ENCODE measurements around the gene PNPLA2.

PNPLA2 gene

GRCh38 chr11:843818-844692 is 25.3 kb downstream of the PNPLA2 start:
- DNase-seq (ENCODE audit: low read depth in 3 of 3), result no peak

- DNase-seq (ENCODE audit: low read depth in 3 of 3), result no peak
These were observed 26.3 kb downstream of the PNPLA2 start for GRCh38 chr11:844693-845644.

GRCh38 chr11:845872-846495 is 27.3 kb downstream of the PNPLA2 start:
- DNase-seq (ENCODE audit: low read depth in 3 of 3), result no peak

GRCh38 chr11:846496-847098 is 27.9 kb downstream of the PNPLA2 start:
- no peak for DNase-seq (ENCODE audit: low read depth in 3 of 3)

GRCh38 chr11:847876-848275 is 29.2 kb downstream of the PNPLA2 start:
- no peak for DNase-seq (ENCODE audit: low read depth in 3 of 3)

- DNase-seq (ENCODE audit: low read depth in 3 of 3), result peak; percentile 23 to 59 (median 44)
These were observed 29.7 kb downstream of the PNPLA2 start for GRCh38 chr11:848380-848931.

GRCh38 chr11:849104-849824 is 30.6 kb downstream of the PNPLA2 start:
- peak in 1 of 3 experiments; percentile 50 for DNase-seq (ENCODE audit: low read depth in 3 of 3)

- no peak for DNase-seq (ENCODE audit: low read depth in 3 of 3)
These were observed 31.4 kb downstream of the PNPLA2 start for GRCh38 chr11:849951-850774.

DNA sequence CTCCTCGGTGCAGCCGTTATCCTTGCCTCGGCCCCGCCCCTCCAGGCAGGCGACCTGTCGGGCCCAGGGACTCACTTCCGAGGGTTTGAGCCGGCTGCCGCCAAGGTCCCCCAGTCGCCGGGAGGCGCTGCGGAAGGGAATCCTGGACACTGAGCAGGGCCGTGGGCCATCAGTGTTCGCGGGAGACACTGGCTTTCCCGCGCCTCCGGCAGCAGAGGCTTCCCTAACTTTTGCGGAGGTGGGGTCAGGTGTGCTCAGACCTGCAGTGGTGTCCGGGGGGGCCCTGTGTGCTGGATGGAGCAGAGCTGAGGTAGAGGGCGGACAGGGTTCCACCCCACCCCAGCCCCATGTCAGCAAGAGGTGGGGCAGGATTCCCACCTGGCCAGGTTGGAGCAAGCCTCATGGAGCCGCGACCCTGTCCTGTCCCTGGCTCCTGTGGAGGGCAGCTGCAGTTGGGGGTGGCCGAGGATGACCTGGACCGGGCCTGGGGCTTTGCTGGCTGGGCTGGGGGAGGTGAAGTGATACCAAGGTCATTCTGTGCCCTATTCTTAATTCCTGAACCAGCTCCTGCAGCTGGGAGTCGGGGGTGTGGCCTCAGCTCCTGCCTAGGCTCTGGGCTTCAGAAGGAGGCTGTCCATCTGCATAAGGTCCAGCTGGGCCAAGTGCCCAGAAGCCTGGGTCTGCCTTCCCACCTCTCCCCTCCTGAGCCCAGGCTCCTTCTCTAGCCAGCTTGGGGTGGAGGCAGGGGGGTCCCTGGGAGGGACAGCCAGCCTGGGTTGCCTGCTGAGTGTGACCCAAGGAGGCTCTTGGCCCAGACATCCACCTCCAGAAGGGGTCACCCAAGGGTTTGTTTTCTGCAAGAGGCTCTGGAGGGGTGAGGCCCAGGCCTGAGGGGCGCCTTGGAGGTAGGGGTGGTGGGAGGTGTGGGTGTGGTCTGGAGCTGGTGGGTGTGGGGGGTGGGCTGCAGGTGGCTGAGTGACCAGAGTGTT is 32.4 kb downstream of the PNPLA2 start:
- no peak for DNase-seq (ENCODE audit: low read depth in 3 of 3)

DNA sequence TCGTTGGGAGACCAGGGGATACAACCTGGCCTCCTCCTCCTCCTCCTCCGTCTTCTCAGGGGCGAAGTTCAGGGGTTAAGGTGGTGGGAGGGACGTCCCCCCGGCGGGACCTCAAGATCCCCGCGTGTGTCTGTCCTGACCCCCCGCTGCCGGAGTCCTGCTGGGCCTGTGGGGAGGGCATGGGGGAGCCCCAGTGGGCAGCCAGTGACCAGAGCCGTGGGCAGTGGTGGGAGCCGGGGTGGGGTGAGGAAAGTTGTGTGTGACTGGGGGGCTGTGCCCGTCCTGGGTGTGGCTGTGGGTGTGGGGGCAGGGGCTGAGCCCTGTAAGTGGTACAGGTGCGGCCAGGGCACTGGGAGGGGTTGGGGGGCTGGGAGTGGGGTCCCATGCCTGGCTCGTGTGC is 34.0 kb downstream of the PNPLA2 start:
- no peak for DNase-seq (ENCODE audit: low read depth in 3 of 3)

DNA sequence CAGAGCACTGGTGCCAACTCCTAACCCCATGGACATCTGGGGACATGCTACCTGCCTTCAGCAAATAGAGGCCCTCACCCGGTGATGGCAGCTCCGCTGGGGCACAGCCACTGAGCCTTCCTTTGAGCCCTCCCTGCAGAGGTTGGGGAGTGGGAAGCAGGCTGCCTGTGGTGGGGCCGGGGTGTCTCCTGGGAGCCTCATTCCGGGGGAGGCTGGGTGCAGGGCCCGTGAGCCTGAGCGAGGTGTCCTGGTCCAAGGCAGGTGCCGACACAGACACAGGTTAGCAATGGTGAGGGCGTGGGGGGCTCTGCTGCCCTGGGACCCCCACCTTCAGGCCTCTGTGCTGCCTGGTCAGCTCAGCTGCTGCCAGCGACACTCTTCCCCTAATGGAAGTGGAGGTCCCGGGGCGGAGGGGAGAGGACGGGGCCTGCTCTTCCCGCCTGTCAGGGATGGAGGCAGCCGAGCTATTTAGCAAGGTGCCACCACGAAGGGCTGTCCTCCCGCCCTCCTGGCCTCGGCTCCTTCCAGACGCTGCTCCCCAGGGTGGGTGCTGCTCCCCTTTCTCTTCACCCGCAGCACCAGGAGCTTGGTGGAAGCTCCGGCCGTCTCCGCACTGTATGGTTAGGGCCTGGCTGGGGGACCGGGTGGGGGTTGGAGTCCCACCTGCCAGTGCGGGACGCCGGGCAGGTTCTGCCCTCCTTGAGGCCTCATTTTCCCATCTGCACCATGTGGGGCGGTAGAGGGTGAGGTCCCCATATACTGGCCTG is 35.2 kb downstream of the PNPLA2 start:
- no peak for DNase-seq (ENCODE audit: low read depth in 3 of 3)

DNA sequence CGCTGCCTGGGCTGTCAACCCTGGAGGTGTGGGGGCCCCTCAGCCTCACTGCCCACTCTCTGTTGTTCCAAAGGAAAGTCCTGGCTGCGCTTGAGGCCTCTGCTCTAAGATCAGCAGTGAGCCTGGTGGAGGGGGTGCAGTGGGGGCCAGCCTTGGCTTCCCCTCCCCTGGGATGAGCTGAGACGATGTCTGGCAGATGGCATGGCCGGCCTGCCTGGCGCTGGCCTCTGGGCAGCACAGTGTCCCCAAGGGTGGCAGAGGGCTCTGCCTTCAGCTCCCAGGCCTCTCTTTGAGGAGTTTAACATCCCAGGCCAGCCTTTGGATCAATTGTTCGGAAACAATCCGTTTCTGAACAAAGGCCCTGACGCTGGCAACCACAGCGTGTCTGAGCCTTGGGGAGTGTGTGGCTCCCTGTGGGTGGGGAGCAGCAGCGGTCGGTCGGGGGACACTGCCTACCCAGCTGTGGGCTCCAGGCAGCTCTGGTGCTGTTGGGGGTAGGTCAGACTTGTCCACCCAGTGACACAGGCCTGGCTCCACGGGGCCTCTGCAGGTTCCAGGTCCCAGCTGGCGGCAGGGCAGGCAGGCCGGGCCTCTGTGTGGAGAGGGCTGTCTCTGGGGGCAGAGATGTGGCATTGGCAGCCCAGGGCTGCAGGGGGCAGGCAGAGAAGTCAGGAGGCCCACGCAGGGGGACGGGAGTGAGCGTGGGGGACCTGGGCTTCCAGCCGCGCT is 36.1 kb downstream of the PNPLA2 start:
- no peak for DNase-seq (ENCODE audit: low read depth in 3 of 3)

- no peak for DNase-seq (ENCODE audit: low read depth in 3 of 3)
These were observed 36.6 kb downstream of the PNPLA2 start for GRCh38 chr11:855330-855674.

GRCh38 chr11:855796-856195 is 37.1 kb downstream of the PNPLA2 start:
- DNase-seq (ENCODE audit: low read depth in 3 of 3), result no peak

DNA sequence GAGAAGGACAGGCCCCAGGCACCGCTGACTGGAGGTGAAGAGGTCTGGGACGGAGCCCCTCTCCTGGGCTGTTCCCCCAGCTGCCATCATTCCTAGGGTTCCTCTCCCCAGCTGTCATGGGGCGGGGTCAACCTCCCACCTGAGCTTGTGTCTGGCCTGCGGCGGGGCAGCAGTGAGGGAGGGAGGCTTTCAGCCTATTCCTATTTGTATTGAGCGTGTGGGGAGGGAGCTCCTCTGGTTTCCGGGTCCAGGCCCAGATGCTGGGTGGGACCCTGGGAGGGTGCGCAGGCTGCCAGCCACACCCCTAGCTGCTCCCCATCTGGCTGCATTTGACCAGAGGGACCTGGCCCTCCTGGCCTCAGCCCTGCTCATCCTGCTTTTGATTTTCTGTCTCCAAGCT is 37.7 kb downstream of the PNPLA2 start:
- no peak for DNase-seq (ENCODE audit: low read depth in 3 of 3)

- no peak for DNase-seq (ENCODE audit: low read depth in 3 of 3)
These were observed 39.5 kb downstream of the PNPLA2 start for GRCh38 chr11:858053-858761.
